Measurements from ENCODE around the gene EPHB3. TPM values are rescaled to one million over a fixed set of nuclear protein-coding genes. Genes with fewer than 3 reads are reported as not detected.

EPHB3 gene
- total RNA-seq, 2 donors from 2014 or later = 0.11 TPM; not detected in 1

- no peak overlapping the region for H3K4me3 Mint-ChIP-seq
- H3K27me3 Mint-ChIP-seq = peaks cover 36% of the 10 kb centered on the region
- no peak for ATAC-seq (replicated peaks)
- H3K27ac Mint-ChIP-seq = no peak overlapping the region
- H3K4me1 Mint-ChIP-seq = peaks cover 9% of the 10 kb centered on the region
- H3K36me3 Mint-ChIP-seq (ENCODE audit: low read depth) = no peaks in the 10 kb centered on the region
- no peaks in the 10 kb centered on the region for H3K9me3 Mint-ChIP-seq
Observed at GRCh38 chr3:184539801-184540435, 21.7 kb upstream of the EPHB3 start.

DNA sequence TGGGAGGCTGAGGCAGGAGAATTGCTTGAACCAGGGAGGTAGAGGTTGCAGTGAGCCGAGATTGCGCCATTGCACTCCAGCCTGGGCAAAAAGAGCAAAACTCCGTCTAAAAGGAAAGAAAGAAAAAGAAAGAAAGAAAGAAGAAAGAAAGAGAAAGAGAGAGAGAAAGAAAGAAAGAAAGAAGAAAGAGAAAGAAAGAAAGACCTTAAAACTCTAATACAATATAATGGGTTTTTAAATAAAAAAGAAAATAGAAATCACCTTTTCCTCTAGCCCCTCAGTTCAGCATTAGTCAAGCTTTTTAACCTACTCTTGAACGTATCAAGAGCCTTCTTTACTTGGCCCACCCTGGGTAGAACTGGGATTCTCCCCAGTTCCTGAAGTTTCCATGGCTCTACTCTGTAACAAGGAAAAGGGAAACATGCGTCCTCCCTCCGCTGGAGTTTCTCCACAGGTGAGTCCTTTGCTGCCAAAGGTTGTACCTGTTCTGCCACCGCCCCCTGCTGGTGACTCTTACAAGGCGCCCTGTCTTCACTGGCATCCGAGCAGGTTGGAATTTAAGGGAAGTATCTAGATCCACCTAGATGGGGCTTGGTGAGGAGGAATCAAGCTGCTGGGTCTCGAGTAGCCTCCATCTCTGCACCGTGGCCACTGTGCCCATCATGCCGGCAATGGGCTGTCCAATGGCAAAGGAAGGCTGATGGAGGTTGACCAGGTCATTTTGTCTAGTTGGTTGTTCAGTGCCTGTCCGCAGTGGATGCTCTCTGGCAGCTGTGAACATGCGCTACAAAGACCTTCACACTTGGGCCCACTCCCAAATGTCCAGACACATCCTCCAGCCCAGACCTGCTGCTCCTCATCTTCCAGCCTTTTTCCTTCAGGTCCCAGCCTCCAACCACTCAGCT lies 20.6 kb upstream of the EPHB3 start:
- peaks cover 9% of the 10 kb centered on the region for H3K4me1 Mint-ChIP-seq
- no peaks in the 10 kb centered on the region for H3K36me3 Mint-ChIP-seq (ENCODE audit: low read depth)
- no peak overlapping the region for H3K4me3 Mint-ChIP-seq
- H3K27ac Mint-ChIP-seq = no peak overlapping the region
- peaks cover 36% of the 10 kb centered on the region for H3K27me3 Mint-ChIP-seq
- H3K9me3 Mint-ChIP-seq = no peaks in the 10 kb centered on the region
- ATAC-seq (replicated peaks) = peak; percentile 69

DNA sequence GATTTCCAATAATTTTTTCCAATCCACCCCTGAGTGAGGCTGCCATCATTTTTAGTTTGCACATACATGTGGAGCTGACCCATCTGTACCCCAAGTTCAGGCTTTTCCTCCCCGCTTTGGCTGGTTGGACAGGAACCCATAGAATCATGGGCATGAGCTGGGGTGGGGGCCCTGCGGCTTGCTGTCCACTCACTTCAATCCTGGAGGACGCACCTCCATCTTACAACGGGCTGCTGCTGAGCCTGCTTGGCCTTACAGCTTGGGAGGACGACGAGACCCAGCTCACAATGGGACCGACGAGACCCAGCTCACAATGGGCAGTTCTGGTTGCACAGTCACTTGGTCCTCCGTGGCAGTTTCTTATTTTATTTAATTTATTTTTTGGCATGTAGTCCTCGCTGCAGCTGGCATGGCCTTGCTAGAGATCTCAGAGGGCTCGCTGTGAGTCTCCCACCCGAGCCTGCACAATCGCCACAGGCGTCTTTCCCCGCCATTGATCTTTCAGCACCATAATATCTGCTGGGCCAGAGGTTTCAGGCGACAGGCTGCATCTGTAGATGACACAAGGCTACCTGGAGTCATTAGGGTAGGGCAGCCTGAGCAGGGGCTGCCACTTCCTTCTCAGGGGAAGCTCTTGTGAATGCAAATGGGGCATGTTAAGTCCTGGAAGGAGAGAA lies 19.6 kb upstream of the EPHB3 start:
- H3K9me3 Mint-ChIP-seq = no peaks in the 10 kb centered on the region
- no peaks in the 10 kb centered on the region for H3K36me3 Mint-ChIP-seq (ENCODE audit: low read depth)
- H3K4me1 Mint-ChIP-seq = peaks cover 9% of the 10 kb centered on the region
- no peak overlapping the region for H3K4me3 Mint-ChIP-seq
- peaks cover 36% of the 10 kb centered on the region for H3K27me3 Mint-ChIP-seq
- no peak overlapping the region for H3K27ac Mint-ChIP-seq
- ATAC-seq (replicated peaks) = no peak

DNA sequence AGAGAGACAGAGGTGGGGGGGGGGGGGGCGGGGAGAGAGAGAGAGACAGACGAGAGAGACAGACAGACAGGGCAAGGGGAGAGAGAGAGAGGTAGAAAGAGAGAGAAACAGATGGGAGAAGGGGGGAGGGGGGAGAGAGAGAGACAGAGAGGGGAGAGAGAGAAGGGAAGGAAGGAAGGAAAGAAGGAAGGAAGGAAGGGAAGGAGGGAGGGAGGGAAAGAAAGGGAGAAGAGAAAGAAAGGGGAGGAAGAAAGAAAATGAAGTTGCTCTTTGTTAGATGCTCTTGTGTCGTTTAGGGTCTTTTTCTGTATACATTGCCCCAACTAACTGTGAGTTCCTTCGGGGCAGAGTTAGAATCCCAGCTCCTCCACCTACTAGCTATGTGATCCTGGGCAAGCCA lies 19.0 kb upstream of the EPHB3 start:
- ATAC-seq (replicated peaks) = no peak

GRCh38 chr3:184543256-184543655 lies 18.3 kb upstream of the EPHB3 start:
- Mint-ChIP-seq H3K36me3 (ENCODE audit: low read depth) (no peaks in the 10 kb centered on the region), H3K27me3 (peaks cover 32% of the 10 kb centered on the region), H3K9me3 (no peaks in the 10 kb centered on the region), H3K4me3 (no peak overlapping the region), H3K27ac (no peak overlapping the region), H3K4me1 (peaks cover 9% of the 10 kb centered on the region)
- no peak for ATAC-seq (replicated peaks)

More for the DNA sequence above, 19.0 kb upstream of the EPHB3 start:
- H3K9me3 Mint-ChIP-seq = no peaks in the 10 kb centered on the region
- H3K27ac Mint-ChIP-seq = no peak overlapping the region
- peaks cover 36% of the 10 kb centered on the region for H3K27me3 Mint-ChIP-seq
- no peak overlapping the region for H3K4me3 Mint-ChIP-seq
- no peaks in the 10 kb centered on the region for H3K36me3 Mint-ChIP-seq (ENCODE audit: low read depth)
- H3K4me1 Mint-ChIP-seq = peaks cover 9% of the 10 kb centered on the region

- Mint-ChIP-seq H3K36me3 (ENCODE audit: low read depth) (no peaks in the 10 kb centered on the region), H3K27ac (no peak overlapping the region), H3K9me3 (no peaks in the 10 kb centered on the region), H3K4me1 (peaks cover 9% of the 10 kb centered on the region), H3K4me3 (peak overlapping the region; percentile 16), H3K27me3 (peaks cover 25% of the 10 kb centered on the region)
- peak; percentile 75 for ATAC-seq (replicated peaks)
Observed at GRCh38 chr3:184543843-184544512, 17.6 kb upstream of the EPHB3 start.

GRCh38 chr3:184544513-184544861 lies 17.1 kb upstream of the EPHB3 start:
- no peak for ATAC-seq (replicated peaks)
- peaks cover 9% of the 10 kb centered on the region for H3K4me1 Mint-ChIP-seq
- peaks cover 22% of the 10 kb centered on the region for H3K27me3 Mint-ChIP-seq
- H3K27ac Mint-ChIP-seq = no peak overlapping the region
- no peaks in the 10 kb centered on the region for H3K36me3 Mint-ChIP-seq (ENCODE audit: low read depth)
- H3K9me3 Mint-ChIP-seq = no peaks in the 10 kb centered on the region
- H3K4me3 Mint-ChIP-seq = no peak overlapping the region

DNA sequence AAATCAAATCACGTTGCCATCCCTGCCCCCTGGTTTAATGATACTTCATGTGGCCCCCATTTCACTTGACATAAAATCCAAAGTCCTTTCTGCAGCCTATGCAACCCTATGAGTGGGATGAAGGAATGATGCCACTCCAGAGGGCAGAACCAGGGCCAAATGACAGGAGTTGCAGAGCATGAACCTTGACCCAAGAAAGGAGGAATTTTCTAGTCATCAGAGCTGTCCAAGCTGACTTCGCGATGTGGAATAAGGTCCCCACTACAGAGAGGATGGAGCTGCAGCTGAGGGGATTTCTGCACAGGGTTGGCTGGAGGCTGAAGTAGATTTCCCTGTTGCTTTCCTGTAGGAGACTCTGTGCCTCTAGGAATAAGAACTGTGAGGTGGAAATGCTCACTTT lies 15.8 kb upstream of the EPHB3 start:
- Mint-ChIP-seq H3K4me3 (no peak overlapping the region), H3K27ac (no peak overlapping the region), H3K27me3 (peaks cover 17% of the 10 kb centered on the region), H3K36me3 (ENCODE audit: low read depth) (no peaks in the 10 kb centered on the region), H3K4me1 (peaks cover 9% of the 10 kb centered on the region), H3K9me3 (no peaks in the 10 kb centered on the region)
- no peak for ATAC-seq (replicated peaks)

DNA sequence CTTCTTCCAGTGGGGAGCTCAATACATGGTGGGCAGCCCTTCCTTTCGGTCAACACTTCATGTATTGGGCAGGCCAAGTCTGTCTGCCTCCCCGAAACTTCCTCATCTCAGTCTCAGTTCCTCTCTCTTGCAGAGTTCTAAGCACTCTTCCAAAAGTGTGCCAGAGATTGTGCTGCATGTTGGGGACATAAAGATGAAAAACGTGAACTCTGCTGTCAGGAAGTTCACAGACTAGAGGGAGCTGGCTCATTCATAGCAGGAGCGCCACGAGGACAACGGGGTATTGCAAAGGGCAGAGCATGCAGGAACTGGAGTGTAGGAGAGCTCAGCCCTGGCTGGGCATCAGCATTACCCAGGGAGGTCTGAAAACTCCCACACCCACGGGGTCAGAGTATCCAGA lies 15.3 kb upstream of the EPHB3 start:
- peaks cover 13% of the 10 kb centered on the region for H3K27me3 Mint-ChIP-seq
- peaks cover 5% of the 10 kb centered on the region for H3K4me1 Mint-ChIP-seq
- H3K27ac Mint-ChIP-seq = no peak overlapping the region

GRCh38 chr3:184549796-184550577 lies 11.6 kb upstream of the EPHB3 start:
- Mint-ChIP-seq H3K4me1 (no peaks in the 10 kb centered on the region), H3K27me3 (peaks cover 4% of the 10 kb centered on the region), H3K27ac (no peak overlapping the region), H3K9me3 (no peaks in the 10 kb centered on the region), H3K36me3 (ENCODE audit: low read depth) (no peaks in the 10 kb centered on the region), H3K4me3 (no peak overlapping the region)
- no peak for ATAC-seq (replicated peaks)

More for the DNA sequence above, 15.3 kb upstream of the EPHB3 start:
- H3K36me3 Mint-ChIP-seq (ENCODE audit: low read depth) = no peaks in the 10 kb centered on the region
- no peak overlapping the region for H3K4me3 Mint-ChIP-seq
- no peaks in the 10 kb centered on the region for H3K9me3 Mint-ChIP-seq
- no peak for ATAC-seq (replicated peaks)

DNA sequence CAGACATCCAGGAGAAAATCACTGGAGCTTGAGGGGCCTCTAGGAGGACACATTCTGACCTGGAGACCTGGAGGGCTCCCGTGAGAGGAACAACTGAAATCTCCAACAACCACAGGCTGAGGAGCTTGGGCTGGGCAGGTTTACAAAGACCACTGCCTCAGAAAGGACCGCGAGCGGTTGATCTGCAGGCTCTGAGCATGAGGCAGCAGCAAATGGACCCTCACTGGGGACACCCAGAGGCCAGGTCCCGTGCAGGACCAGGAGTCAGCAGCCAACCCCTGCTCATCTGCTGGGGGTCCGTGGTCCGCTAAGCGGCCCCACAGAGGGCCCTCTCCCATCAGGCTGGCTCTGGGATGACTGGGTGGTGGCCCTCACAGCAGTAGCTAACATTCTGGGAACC lies 10.5 kb upstream of the EPHB3 start:
- Mint-ChIP-seq H3K9me3 (no peaks in the 10 kb centered on the region), H3K36me3 (ENCODE audit: low read depth) (no peaks in the 10 kb centered on the region), H3K4me3 (no peak overlapping the region), H3K27me3 (peaks cover 4% of the 10 kb centered on the region), H3K27ac (no peak overlapping the region), H3K4me1 (peaks cover 2% of the 10 kb centered on the region)
- no peak for ATAC-seq (replicated peaks)

DNA sequence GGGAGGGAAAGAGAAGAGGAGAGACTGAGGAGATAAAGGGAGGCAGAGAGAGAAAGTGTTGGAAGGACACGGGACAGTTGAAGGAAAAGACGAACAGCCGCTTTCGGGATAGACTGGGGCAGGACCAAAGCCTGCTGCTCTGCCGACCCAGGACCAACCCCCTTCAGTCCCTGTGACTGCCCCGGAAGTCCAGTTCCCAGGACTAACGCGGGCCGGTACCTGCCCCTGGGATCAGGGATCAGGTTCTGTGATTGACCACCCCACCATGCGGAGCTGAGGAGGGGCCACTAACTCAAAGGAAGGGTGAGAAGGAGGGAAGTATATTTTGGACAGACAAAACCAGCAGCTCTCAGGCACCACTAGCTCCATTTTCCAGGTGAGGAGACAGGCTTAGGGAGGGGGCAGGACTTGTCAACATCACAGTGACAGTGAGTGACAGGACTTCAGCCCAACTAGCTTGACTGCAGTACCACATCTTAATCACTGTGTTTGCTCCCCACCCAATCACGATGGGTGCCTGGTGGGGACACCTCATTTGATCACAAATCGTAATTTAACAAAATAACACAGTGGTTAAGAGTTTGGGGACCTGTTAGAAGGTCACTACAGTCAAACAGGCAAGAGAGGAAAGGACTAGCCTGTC lies 9.8 kb upstream of the EPHB3 start:
- H3K9me3 Mint-ChIP-seq = no peaks in the 10 kb centered on the region
- no peak overlapping the region for H3K27ac Mint-ChIP-seq
- H3K27me3 Mint-ChIP-seq = peaks cover 8% of the 10 kb centered on the region
- ATAC-seq (replicated peaks) = no peak
- H3K4me1 Mint-ChIP-seq = peaks cover 8% of the 10 kb centered on the region
- H3K4me3 Mint-ChIP-seq = no peak overlapping the region
- no peaks in the 10 kb centered on the region for H3K36me3 Mint-ChIP-seq (ENCODE audit: low read depth)

DNA sequence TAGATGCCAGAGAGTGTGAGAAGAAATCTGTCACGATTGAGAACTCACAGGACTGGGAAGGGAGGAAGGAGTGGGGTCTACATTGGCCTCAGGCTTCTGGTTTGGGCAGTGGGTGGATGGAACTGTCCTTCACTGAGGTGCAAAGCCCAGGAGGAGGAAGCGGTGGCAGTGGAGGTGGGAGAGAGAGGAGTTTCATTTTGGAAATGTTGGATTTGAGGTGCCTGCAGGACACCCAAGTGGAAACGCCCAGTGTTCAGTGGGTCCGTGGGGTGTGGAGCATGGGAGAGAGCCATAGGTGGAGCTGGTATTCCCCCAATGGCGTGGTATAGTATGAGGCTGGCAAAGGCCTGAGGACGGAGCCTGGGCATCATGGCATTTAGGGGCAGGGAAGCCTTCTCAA lies 9.3 kb upstream of the EPHB3 start:
- Mint-ChIP-seq H3K27me3 (peaks cover 8% of the 10 kb centered on the region), H3K9me3 (no peaks in the 10 kb centered on the region)

More for the DNA sequence above, 9.3 kb upstream of the EPHB3 start:
- ATAC-seq (replicated peaks) = no peak
- H3K36me3 Mint-ChIP-seq (ENCODE audit: low read depth) = no peaks in the 10 kb centered on the region
- H3K27ac Mint-ChIP-seq = no peak overlapping the region
- H3K4me3 Mint-ChIP-seq = no peak overlapping the region
- peaks cover 8% of the 10 kb centered on the region for H3K4me1 Mint-ChIP-seq

Measured in activated T-helper 17 cell treated with anti-CD3 and anti-CD28 coated beads, Interleukin-2, amount 50 U/mL, for 72 hours (primary cell).